CD4-positive, alpha-beta T cell treated with Interleukin-2 at 100 ng/mL for 4 hours (primary cell): ENCODE data around the gene ADORA3.

Experiments used
- DNase-seq: peaks from one replicate; pipeline ENCODE4 v3.0.0-alpha.2; 2020; ENCODE audit warnings: low spot score

Gene ADORA3

GRCh38 chr1:111507411-111508201, 4.2 kb upstream of the ADORA3 start:
- peak; percentile 92 for DNase-seq

DNA sequence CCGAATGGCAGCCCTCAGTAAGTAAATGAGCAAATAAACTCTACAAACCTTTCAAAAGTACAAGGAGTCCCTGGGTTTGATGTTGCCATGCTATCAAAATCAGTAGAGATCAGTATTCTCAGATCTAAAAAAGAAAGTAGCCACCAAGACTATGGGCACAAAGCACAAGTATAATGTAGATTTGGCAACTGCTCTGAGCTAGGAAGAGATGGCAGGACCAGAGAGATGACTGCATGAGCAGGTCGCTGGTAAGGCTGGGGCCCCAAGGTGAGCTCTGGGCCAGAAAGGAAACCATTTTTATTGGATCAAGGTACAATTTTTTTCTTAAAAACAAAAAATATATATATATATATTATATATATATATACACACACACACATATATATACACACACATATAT, 3.1 kb upstream of the ADORA3 start:
- DNase-seq = no peak

GRCh38 chr1:111505641-111506119, 2.2 kb upstream of the ADORA3 start:
- peak; percentile 17 for DNase-seq

- DNase-seq = no peak
Observed at GRCh38 chr1:111504097-111504496, 664 bp upstream of the ADORA3 start.

GRCh38 chr1:111501645-111502044, 1.8 kb downstream of the ADORA3 start:
- DNase-seq = no peak

- no peak for DNase-seq
Observed at GRCh38 chr1:111499026-111499785, 4.2 kb downstream of the ADORA3 start.

GRCh38 chr1:111497592-111497991, 5.8 kb downstream of the ADORA3 start:
- DNase-seq = no peak

DNA sequence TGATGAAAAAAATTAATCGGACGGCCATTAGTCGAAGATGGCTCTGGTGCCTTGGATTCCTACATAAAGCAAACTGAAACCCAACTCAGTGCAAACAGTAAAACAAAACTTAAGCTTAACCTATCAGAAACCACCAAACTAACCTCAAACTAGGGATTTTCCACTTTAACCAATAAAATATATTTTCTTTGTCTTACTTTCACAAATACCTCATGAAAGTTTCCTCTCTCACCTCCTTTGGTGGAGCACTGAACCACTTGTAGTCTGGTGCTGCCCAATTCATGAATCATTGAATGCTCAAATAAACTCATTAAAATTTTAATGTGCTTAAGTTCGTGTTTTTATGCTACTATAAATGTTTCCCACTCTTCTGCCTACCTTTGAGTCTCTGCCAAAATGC, 7.0 kb downstream of the ADORA3 start:
- no peak for DNase-seq

DNA sequence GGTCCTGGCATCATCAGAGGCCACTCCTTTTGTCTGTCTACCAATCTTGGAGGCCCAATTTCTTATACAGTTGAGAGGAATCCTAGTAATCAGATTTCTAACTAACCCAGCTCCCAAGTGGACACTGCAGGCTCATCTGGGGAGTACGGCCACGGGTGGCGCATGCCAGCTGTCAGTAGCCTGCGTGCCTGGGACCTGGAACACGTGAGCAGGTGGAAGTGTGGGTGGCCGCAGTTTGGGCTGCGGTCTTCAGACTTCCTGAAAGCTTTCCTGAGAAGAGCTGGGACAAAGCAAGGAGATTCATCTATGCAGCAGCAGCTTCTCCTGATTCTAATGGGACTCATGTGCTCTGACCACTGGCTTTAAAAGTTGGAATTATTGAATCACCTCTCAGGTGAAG, 12.4 kb downstream of the ADORA3 start:
- no peak for DNase-seq

DNA sequence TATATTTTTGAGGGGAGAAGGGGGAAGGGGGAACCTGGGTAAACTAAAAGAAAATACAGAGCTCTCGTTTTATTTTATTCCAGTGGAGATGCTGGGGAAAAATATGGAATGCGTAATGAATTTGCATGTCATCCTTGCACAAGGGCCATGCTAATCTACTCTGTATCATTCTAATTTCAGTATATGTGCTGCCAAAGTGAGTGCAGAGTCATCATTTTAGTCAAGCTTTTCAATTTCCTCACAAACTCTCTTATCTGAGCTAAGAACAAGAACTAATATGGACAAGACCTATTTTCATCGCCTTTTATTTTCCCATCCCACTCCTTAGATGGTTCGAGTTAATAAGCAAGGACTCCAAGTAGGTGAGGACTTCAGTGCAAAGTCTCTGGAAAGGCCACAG, 13.2 kb downstream of the ADORA3 start:
- no peak for DNase-seq

DNA sequence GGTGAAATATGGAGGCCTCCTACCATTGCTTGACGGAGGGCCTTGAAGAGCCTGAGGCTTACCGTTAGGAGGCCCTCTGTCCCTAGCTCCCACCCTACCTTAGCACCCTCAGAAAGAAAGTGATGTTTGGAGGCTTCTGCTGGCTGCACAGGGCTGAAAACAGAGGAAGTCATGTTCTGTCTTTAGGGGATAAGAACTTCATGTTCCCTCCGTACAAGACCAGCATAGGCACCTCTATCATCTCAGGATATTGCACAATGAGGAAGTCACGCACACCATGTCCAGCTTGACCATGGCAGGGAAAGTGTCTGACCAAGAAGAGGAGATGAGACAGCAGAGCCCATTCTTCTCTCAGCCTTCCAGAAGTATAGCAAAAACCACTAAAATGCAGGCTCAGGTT, 13.8 kb downstream of the ADORA3 start:
- no peak for DNase-seq

DNA sequence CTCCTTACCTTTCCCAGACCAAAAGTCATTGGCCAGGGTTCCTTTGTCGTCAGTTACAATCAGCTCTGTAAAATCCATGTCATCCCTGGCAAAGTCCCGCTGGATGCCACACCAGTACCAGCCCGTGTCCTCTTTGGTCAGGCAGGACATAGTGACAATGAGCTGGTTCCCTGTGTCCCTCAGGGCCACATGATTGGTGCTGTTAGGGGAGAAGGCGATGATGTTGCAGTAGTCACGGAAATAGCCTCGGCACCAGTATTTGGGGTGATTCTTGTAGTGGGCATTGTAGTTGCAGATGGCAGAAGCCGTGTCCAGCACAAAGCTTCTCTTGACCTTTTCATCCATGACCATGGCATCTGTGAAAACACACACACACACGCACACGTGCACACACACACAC, 14.8 kb downstream of the ADORA3 start:
- no peak for DNase-seq

DNA sequence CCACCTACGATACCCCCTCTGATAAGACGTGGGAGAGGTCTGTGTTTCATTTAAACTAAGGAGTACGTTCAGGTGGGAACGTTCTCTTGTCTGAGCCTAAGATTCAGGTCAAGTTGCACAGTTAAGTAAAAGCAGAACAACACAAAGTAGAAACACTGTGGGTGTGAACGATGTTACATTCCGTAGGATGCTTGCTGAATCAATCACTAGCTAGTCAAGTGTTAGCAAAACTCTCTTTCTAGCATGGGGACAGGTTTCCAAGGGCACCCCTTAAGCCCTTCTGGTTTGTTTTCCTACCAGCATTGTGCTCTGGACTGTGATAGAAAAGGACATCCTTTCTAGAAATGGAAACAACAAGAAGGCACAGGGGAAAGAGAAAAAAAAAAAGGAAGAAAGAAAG, 16.3 kb downstream of the ADORA3 start:
- DNase-seq = no peak

GRCh38 chr1:111486431-111486830, 17.0 kb downstream of the ADORA3 start:
- no peak for DNase-seq

DNA sequence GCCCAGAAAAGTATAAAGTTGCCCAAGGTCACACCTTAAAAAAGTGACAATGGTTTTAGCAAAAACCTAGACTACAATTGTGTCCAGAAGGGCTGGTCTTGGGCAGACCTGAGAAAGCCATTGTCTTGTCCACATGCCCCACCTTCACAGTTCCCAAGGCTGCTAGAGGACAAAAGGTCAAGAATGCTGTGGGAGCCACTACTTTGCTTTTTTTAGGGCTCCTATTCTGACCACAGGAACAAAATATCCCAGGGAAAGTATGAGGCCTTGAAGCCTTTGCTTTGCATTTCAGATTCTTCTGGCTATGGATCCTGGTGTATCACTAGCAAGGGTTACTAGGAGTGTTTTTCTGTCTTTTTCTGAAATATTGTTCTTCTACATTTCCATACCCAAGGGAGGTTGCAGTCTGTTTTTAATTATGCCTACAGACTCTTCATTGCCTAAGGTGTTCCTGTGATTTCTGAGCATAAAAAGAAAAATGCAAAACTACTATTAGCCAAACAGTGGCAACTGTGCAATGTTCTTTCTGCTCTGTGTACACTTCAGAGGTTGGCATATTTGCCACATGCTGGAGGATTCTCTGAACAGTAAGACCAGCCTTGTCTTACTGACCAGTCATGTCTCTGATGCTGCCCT, 18.9 kb downstream of the ADORA3 start:
- DNase-seq = no peak

GRCh38 chr1:111483876-111484275, 19.6 kb downstream of the ADORA3 start:
- no peak for DNase-seq

- DNase-seq = no peak
Observed at GRCh38 chr1:111483166-111483565, 20.3 kb downstream of the ADORA3 start.

DNA sequence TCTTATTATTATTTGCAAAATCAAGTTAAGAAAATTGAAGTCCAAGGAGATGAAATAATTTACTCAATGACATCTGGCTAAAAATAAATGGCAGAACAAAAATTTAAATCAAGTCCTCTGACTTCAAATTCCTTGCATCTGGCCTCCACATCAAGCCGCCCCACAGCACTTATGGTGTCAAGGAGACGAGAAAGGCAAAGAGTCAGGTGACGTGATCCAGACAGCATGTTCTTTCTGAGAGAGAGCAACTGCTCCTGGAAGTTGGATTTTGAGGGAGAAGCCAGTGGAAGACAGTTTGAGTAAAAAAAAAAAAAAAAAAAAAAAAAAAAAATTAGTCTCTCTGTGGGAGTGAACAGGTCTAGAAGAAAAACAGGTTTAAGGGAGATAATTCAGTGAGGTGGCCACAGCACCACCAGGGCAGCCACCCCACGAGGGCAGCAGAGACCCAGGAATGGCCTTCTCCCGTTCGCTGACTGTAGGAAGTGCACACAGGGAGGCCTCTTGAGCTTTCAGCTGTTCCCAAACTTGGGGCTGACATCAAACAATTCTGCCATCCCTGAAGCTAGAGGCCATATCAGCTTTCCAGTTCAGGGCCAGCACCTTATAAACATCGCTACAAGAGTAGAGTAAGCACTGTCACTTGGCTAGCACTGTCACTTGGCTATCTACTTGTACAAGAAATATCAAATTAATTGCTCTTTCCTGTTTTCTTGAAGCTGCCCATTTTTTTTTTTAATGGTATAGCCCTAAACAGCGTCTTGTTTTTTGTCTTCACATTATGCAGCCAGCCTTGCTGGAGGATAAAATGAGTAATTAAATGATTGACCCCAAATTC, 21.8 kb downstream of the ADORA3 start:
- DNase-seq = peak; percentile 64

- DNase-seq = no peak
Observed at GRCh38 chr1:111480674-111481073, 22.8 kb downstream of the ADORA3 start.

GRCh38 chr1:111476761-111477309, 26.6 kb downstream of the ADORA3 start:
- DNase-seq = peak; percentile 53

- no peak for DNase-seq
Observed at GRCh38 chr1:111476214-111476613, 27.2 kb downstream of the ADORA3 start.

DNA sequence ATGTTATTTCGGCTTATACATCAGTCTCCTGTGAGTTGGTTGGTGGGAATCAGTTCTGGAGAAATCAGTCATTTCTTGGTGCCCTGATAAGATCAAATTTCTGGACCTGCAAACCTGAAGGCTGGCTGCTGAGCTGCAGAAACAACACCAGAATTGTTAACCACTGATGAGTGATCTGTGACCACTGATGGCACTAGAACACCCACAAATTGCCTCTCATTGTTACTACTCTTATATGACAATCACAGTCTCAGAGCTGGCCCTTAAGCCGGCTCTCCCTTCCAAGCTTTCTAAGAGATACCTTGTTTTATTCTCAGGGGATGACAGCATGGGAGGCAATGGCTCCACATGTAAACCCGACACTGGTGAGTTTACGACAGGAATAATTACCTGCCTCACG, 27.7 kb downstream of the ADORA3 start:
- peak; percentile 61 for DNase-seq
